Suprapubic skin (tissue), 3 donors: ENCODE measurements around the gene GABBR1.

Experiments used
- POLR2A ChIP-seq, 2 donors: fragments of 450-650 bp; IDR thresholded peaks; one replicate each; pipeline ENCODE4 v1.6.1; 2017; ENCODE audit warnings: antibody characterized with exemption in 2 of 2, mild to moderate bottlenecking in 2 of 2, moderate library complexity in 2 of 2
- TF ChIP-seq, protein P1 (sequence below), 2 donors: fragments of 200-600 bp in 1 of 2; fragments of 450-650 bp in 1 of 2; sonication (generic) in 1 of 2; IDR thresholded peaks; one replicate each; pipeline ENCODE4 v1.5.1; 2016 to 2019; ENCODE audit warnings: antibody characterized with exemption in 2 of 2, mild to moderate bottlenecking in 1 of 2, moderate library complexity in 1 of 2

DNA sequence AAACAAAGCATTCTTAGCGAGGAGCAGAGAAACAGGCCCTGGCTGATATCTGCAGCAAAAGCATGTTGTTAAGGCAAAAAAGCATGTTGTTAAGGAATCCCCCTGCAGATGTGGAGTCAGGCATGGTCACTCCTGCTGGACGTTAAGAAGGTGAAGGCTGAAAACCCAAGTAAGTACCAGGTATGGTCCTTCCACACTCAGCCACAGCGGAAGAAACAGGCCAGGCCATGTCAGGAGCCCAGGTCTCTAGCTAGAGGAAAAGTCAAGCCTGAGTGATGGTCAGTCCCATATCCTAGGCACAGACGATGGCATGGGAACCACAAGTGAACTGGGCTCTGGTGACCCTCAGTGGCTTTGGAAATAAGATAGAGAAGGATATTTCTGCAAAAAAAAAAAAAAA lies 112.8 kb downstream of the GABBR1 start:
- TF ChIP-seq, protein P1, sequence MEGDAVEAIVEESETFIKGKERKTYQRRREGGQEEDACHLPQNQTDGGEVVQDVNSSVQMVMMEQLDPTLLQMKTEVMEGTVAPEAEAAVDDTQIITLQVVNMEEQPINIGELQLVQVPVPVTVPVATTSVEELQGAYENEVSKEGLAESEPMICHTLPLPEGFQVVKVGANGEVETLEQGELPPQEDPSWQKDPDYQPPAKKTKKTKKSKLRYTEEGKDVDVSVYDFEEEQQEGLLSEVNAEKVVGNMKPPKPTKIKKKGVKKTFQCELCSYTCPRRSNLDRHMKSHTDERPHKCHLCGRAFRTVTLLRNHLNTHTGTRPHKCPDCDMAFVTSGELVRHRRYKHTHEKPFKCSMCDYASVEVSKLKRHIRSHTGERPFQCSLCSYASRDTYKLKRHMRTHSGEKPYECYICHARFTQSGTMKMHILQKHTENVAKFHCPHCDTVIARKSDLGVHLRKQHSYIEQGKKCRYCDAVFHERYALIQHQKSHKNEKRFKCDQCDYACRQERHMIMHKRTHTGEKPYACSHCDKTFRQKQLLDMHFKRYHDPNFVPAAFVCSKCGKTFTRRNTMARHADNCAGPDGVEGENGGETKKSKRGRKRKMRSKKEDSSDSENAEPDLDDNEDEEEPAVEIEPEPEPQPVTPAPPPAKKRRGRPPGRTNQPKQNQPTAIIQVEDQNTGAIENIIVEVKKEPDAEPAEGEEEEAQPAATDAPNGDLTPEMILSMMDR (IDR thresholded peaks at IDR 0.05): no peak
- TF ChIP-seq POLR2A (IDR thresholded peaks at IDR 0.05): no peak
